ENCODE data around the gene SMC3.
A peak's percentile ranks its signal among the peaks of the same experiment; 100 is the strongest.

Gene SMC3

GRCh38 chr10:110544958-110545537, 22.4 kb upstream of the SMC3 start:
- DNase-seq (ENCODE audit: low read depth in 3 of 3), result no peak

- DNase-seq (ENCODE audit: low read depth in 3 of 3), result no peak
These were observed 21.4 kb upstream of the SMC3 start for GRCh38 chr10:110546077-110546476.

GRCh38 chr10:110546499-110547110, 20.9 kb upstream of the SMC3 start:
- DNase-seq (ENCODE audit: low read depth in 3 of 3), result no peak

DNA sequence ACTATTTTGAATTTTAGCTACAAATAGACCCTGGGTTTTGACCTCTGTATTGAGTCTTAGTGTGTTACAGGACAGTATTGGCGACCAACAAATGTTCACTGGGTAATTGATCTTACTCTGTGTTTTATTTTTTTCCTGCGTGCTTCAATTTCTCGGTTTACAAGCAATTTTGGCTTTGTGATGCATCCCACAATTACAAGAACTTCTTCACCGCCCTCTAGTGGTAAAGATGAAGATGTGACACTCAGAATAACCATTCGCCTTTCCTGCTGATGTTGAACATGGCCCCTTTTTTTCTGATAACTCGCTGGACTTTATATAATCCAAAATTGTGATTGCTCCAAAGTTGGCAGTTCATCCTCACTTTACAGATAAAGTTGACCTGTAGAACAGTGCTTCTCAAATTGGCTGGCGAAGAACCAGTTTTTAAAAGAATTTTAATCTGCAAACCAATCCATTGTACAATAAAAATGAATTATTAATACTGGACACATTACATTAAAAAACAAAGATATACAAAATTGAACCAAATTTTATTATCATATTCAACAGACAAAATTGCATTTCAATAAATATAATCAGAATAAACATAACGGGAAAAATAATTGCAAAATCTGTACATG, 20.2 kb upstream of the SMC3 start:
- DNase-seq (ENCODE audit: low read depth in 3 of 3), result no peak

GRCh38 chr10:110548002-110548401, 19.5 kb upstream of the SMC3 start:
- no peak for DNase-seq (ENCODE audit: low read depth in 3 of 3)

GRCh38 chr10:110549211-110549610, 18.3 kb upstream of the SMC3 start:
- DNase-seq (ENCODE audit: low read depth in 3 of 3), result no peak

DNA sequence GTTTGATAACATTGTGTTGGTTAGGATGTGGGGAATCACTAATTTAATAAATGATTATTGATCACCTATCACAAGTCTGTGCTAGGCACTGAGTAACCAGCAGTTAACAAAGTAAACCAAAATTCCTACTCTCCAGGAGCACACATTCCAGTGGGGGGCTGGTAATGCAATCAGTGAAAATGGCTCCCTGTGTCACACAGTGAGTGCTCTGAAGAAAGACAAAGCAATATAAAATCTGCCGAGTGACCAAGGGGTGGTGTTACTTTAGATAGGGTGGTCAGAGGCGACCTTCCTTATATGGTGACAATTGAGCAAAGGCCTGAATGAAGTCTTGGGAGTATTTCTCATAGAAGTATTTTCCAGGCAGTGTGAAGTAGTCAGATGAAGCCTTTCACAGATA, 13.6 kb upstream of the SMC3 start:
- no peak for DNase-seq (ENCODE audit: low read depth in 3 of 3)

DNA sequence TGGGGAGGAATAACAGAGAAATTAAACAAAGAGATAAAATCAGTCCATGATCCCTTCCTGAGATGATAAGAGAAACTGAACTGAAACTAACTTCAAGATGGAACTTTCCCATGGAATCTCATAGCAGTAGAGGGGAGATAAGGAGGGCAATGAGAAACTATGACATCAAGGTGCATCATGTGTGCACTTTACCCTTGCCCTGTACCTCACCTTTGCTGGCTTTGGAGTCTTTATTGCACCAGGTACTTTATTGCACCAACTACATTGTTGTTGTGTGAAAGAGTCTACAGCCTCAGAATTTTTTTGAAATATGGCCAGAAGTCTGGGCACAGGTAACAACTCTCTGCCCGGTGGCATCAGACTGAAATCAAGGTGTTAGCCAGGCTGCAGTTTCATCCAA, 11.2 kb upstream of the SMC3 start:
- no peak for DNase-seq (ENCODE audit: low read depth in 3 of 3)

GRCh38 chr10:110556969-110557601, 10.4 kb upstream of the SMC3 start:
- peak; percentile 42 to 62 (median 59) for DNase-seq (ENCODE audit: low read depth in 3 of 3)

DNA sequence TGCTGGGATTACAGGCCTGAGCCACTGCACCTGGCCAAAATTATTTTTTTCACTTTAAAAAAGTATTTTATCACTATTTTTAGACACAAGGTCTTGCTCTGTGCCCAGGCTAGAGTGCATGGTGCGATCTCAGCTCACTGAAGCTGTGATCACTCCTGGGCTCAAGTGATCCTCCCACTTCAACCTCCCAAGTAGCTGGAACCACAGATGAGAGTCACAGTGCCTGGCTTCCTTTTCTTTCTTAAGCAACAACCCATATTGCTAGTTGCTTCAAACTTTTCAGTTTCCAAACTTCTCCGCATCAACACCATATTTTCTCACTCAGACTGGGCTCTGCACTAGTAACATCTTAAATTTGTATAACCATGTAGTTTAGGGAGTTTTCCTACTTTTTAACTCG, 9.5 kb upstream of the SMC3 start:
- DNase-seq (ENCODE audit: low read depth in 3 of 3), result no peak

DNA sequence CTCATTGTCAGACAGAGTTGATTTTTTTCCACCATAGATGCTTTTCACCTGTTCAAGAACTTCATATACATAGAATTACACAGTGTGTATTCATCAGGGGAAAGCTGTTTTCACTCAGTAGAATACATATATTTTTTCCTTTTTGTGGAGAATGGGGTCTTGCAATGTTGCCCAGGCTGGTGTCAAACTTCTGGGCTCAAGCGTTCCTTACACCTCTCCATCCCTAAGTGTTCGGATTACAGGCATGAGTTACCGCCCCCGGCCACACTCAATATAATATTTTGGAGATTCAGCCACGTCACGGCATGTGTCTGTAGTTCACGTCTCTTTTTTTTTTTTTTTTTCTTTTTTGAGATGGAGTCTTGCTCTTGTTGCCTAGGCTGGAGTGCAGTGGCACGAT, 7.5 kb upstream of the SMC3 start:
- DNase-seq (ENCODE audit: low read depth in 3 of 3), result no peak

- no peak for DNase-seq (ENCODE audit: low read depth in 3 of 3)
These were observed 6.2 kb upstream of the SMC3 start for GRCh38 chr10:110561292-110561691.

GRCh38 chr10:110562348-110562747, 5.1 kb upstream of the SMC3 start:
- DNase-seq (ENCODE audit: low read depth in 3 of 3), result no peak

GRCh38 chr10:110563132-110563531, 4.4 kb upstream of the SMC3 start:
- DNase-seq (ENCODE audit: low read depth in 3 of 3), result no peak

GRCh38 chr10:110566472-110567200, 859 bp upstream of the SMC3 start:
- DNase-seq (ENCODE audit: low read depth in 3 of 3), result no peak

DNA sequence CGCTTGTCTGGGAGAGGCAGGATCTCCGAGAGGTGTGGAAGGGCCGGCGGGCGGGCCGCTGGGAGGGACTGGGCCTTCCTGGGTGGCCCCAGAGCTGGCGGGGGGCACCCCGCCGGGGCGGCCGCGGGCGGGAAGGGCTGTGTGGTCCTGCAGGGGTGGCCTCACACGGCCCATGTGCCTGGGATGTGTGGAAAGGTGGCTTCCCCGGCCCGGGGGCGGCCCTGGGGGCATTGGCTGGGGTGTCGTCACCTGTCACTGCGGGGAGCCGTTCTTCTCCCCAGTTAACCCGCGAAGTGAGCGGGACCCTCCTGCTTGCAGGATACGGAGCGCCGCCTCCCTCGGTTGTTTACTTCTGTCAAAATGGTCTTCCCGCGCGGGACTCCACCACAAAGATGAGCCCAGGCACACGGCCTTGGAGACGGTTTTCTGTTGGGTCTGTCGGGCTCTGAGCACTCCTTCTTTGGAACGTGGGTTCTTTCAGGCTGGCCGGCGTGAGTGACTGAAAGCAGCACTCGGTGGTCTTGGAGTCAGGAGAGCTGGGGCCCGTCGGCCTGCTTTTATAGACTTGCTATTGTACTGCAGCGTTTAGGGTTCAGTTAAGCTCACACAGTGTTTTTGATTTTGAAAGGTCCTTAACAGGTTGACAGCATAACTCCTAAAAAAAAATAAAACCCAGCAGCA, 700 bp downstream of the SMC3 start:
- DNase-seq (ENCODE audit: low read depth in 3 of 3), result peak; percentile 14 to 60 (median 27)

GRCh38 chr10:110569122-110569521, 1.6 kb downstream of the SMC3 start:
- DNase-seq (ENCODE audit: low read depth in 3 of 3), result no peak

GRCh38 chr10:110569736-110570135, 2.2 kb downstream of the SMC3 start:
- DNase-seq (ENCODE audit: low read depth in 3 of 3), result no peak

- no peak for DNase-seq (ENCODE audit: low read depth in 3 of 3)
These were observed 3.7 kb downstream of the SMC3 start for GRCh38 chr10:110571093-110571743.

DNA sequence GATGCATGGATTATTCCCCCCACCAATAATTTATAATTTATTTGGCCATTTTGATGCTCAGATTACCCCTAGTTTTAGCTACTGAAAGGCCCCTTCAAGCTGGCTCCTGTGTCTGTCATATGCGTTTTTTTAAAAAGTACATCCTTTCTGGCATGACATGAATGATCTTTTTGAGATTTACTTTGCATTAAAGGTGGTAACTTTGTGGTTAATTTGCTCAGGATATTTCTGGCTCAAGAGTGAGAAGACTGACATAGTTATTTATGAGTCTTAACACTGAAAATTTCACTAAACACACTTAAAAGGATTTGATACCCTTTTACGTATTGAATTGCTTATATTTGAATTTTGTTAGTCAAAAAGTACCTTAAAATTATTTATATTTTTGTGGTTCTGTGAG, 5.4 kb downstream of the SMC3 start:
- DNase-seq (ENCODE audit: low read depth in 3 of 3), result no peak

- DNase-seq (ENCODE audit: low read depth in 3 of 3), result no peak
These were observed 6.9 kb downstream of the SMC3 start for GRCh38 chr10:110574420-110574819.
